Measurements from ENCODE around the gene CTDSPL. TPM values are rescaled to one million over a fixed set of nuclear protein-coding genes. Genes with fewer than 3 reads are reported as not detected.

Gene CTDSPL
- total and polyA plus RNA-seq, 10 of the 15 experiments (the other 5 are each of a cell fraction or from before 2014, with no cell fraction given), result 0.05 to 0.51 (median 0.18) TPM; not detected in 6

DNA sequence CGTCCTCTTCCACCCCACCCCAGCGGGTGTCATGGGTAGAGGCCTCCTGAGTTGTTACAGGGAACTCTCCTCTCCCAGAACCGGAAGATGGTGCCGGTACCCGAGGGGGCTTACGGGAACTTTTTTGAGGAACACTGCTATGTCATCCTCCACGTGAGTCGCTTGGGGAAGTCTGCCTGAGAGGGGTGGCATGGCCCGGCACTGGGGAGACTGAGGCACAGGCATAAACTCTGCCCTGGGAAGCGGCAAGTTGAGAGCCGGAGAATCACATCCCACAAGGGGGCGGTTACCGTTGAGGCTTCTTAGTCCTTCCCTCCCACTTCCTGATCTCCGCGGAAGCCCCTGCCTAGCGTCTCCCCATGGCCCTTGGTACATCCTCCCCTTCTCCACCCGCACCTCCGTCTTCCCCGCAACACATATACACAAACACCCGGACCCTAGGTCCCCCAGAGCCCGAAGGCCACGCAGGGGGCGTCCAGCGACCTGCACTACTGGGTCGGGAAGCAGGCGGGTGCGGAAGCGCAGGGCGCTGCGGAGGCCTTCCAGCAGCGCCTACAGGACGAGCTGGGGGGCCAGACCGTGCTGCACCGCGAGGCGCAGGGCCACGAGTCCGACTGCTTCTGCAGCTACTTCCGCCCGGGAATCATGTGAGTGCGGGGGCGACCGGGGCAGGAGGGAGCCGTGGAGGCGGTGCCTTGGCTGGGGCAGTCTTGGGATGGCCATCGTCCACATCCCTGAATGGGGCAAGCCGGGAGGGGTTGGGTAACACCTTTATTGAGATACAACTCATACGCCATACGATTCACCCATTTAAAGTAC, 132.3 kb downstream of the CTDSPL start (continued):
- no peak for TF ChIP-seq STAT3 (IDR thresholded peaks at IDR 0.05; ENCODE audit: low read depth, low read length)
- no peak for TF ChIP-seq ETV6 (conservative IDR thresholded peaks at IDR 0.05 in 1 of 2, IDR thresholded peaks at IDR 0.05 in 1 of 2; ENCODE audit: borderline replicate concordance in 1 of 2, low read depth in 1 of 2)
- no peak for TF ChIP-seq MTA3 (IDR thresholded peaks at IDR 0.05; ENCODE audit: borderline replicate concordance, low read length)
- no peak for TF ChIP-seq FOXM1 (IDR thresholded peaks at IDR 0.05; ENCODE audit: low read depth, low read length)
- no peak for TF ChIP-seq NRF1 (conservative IDR thresholded peaks at IDR 0.05; ENCODE audit: low read depth, low read length)
- no peak for TF ChIP-seq KDM1A (IDR thresholded peaks at IDR 0.05; ENCODE audit: borderline replicate concordance)
- no peak for TF ChIP-seq TCF3 (IDR thresholded peaks at IDR 0.05; ENCODE audit: borderline replicate concordance, insufficient read depth, low read depth, low read length)
- TF ChIP-seq RB1 (IDR thresholded peaks at IDR 0.05; ENCODE audit: borderline replicate concordance), result peak; percentile 62; the same call in 1 of the 2 replicates
- peak; percentile 45; the same call in 1 of the 2 replicates for TF ChIP-seq YY1 (IDR thresholded peaks at IDR 0.05; ENCODE audit: low read depth, low read length)
- TF ChIP-seq, protein P1, sequence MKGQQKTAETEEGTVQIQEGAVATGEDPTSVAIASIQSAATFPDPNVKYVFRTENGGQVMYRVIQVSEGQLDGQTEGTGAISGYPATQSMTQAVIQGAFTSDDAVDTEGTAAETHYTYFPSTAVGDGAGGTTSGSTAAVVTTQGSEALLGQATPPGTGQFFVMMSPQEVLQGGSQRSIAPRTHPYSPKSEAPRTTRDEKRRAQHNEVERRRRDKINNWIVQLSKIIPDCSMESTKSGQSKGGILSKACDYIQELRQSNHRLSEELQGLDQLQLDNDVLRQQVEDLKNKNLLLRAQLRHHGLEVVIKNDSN (IDR thresholded peaks at IDR 0.05; ENCODE audit: borderline replicate concordance, extremely low read length, insufficient read depth, low read depth, low read length), result peak; percentile 63
- TF ChIP-seq SUZ12 (IDR thresholded peaks at IDR 0.05; ENCODE audit: unreplicated experiment), result no peak
- TF ChIP-seq, protein P2, sequence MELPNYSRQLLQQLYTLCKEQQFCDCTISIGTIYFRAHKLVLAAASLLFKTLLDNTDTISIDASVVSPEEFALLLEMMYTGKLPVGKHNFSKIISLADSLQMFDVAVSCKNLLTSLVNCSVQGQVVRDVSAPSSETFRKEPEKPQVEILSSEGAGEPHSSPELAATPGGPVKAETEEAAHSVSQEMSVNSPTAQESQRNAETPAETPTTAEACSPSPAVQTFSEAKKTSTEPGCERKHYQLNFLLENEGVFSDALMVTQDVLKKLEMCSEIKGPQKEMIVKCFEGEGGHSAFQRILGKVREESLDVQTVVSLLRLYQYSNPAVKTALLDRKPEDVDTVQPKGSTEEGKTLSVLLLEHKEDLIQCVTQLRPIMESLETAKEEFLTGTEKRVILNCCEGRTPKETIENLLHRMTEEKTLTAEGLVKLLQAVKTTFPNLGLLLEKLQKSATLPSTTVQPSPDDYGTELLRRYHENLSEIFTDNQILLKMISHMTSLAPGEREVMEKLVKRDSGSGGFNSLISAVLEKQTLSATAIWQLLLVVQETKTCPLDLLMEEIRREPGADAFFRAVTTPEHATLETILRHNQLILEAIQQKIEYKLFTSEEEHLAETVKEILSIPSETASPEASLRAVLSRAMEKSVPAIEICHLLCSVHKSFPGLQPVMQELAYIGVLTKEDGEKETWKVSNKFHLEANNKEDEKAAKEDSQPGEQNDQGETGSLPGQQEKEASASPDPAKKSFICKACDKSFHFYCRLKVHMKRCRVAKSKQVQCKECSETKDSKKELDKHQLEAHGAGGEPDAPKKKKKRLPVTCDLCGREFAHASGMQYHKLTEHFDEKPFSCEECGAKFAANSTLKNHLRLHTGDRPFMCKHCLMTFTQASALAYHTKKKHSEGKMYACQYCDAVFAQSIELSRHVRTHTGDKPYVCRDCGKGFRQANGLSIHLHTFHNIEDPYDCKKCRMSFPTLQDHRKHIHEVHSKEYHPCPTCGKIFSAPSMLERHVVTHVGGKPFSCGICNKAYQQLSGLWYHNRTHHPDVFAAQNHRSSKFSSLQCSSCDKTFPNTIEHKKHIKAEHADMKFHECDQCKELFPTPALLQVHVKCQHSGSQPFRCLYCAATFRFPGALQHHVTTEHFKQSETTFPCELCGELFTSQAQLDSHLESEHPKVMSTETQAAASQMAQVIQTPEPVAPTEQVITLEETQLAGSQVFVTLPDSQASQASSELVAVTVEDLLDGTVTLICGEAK (IDR thresholded peaks at IDR 0.05; ENCODE audit: borderline replicate concordance), result peak; percentile 83
- no peak for TF ChIP-seq NR2F1 (conservative IDR thresholded peaks at IDR 0.05)
- no peak for TF ChIP-seq BMI1 (IDR thresholded peaks at IDR 0.05; ENCODE audit: borderline replicate concordance)
- TF ChIP-seq IKZF1 (conservative IDR thresholded peaks at IDR 0.05), result peak; percentile 92
- no peak for TF ChIP-seq MEF2A (IDR thresholded peaks at IDR 0.05; ENCODE audit: insufficient read depth, low read depth, low read length)
- TF ChIP-seq, protein P3, sequence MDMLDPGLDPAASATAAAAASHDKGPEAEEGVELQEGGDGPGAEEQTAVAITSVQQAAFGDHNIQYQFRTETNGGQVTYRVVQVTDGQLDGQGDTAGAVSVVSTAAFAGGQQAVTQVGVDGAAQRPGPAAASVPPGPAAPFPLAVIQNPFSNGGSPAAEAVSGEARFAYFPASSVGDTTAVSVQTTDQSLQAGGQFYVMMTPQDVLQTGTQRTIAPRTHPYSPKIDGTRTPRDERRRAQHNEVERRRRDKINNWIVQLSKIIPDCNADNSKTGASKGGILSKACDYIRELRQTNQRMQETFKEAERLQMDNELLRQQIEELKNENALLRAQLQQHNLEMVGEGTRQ (IDR thresholded peaks at IDR 0.05; ENCODE audit: borderline replicate concordance, low read depth, low read length), result no peak; the same call in 1 of the 2 replicates
- TF ChIP-seq, protein P4, sequence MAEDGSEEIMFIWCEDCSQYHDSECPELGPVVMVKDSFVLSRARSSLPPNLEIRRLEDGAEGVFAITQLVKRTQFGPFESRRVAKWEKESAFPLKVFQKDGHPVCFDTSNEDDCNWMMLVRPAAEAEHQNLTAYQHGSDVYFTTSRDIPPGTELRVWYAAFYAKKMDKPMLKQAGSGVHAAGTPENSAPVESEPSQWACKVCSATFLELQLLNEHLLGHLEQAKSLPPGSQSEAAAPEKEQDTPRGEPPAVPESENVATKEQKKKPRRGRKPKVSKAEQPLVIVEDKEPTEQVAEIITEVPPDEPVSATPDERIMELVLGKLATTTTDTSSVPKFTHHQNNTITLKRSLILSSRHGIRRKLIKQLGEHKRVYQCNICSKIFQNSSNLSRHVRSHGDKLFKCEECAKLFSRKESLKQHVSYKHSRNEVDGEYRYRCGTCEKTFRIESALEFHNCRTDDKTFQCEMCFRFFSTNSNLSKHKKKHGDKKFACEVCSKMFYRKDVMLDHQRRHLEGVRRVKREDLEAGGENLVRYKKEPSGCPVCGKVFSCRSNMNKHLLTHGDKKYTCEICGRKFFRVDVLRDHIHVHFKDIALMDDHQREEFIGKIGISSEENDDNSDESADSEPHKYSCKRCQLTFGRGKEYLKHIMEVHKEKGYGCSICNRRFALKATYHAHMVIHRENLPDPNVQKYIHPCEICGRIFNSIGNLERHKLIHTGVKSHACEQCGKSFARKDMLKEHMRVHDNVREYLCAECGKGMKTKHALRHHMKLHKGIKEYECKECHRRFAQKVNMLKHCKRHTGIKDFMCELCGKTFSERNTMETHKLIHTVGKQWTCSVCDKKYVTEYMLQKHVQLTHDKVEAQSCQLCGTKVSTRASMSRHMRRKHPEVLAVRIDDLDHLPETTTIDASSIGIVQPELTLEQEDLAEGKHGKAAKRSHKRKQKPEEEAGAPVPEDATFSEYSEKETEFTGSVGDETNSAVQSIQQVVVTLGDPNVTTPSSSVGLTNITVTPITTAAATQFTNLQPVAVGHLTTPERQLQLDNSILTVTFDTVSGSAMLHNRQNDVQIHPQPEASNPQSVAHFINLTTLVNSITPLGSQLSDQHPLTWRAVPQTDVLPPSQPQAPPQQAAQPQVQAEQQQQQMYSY (CRISPR knock-in tag; IDR thresholded peaks at IDR 0.05), result no peak

Measured in GM12878 (cell line).